SK-N-MC (cell line): Measurements from ENCODE around the gene PTOV1.

Source experiments
- EZH2 ChIP-seq: fragments of 200-600 bp; sonication (generic); IDR thresholded peaks from one replicate; pipeline ENCODE4 v1.6.1; 2017; ENCODE audit warnings: antibody characterized with exemption
- POLR2AphosphoS5 ChIP-seq: IDR thresholded peaks from 2 replicates; pipeline ENCODE4 v1.6.1; 2012; ENCODE audit warnings: mild to moderate bottlenecking, low read depth, low read length, borderline replicate concordance

DNA sequence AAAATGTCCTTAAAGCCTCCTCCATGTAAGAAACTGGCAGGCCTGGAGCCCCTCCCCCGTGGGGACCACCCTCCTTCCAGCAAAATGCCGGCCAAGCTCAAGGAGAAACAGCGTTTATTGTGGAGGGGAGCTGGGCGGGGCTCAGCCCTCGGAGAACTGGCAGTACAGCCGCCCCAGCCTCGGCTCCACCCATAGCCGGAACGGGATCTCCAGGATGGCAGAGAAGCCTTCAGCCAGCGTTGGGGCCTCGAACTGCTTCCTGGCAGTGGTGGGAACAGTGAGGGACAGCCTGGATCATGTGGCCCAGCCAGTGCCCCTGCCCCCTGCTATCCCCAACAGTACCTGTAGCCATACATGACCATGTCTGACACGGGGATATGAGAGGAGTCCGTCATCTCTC lies 10.1 kb downstream of the PTOV1 start:
- no peak for TF ChIP-seq EZH2
- peak; percentile 64 for TF ChIP-seq POLR2AphosphoS5
